Right cardiac atrium (tissue), 5 donors: ENCODE results near the gene PHYHD1. TPM values are rescaled to one million over a fixed set of nuclear protein-coding genes. Genes with fewer than 3 reads are reported as not detected.
A peak's percentile ranks its signal among the peaks of the same experiment; 100 is the strongest.

Experiments used
- ATAC-seq, 2 donors: fragments of 200-7000 bp; cut with Tn5 transposase; one replicate each; pipeline versions ENCODE4 v1.8.0 to v1.9.1; 2020; ENCODE audit warnings: moderate library complexity in 2 of 2, mild to moderate bottlenecking in 1 of 2
- DNase-seq, 3 donors: peaks; one replicate each; pipeline ENCODE4 v3.0.0-alpha.2; 2020
- H3K27ac ChIP-seq: one replicate; pipeline ENCODE4 v1.5.1; 2013; ENCODE audit warnings: mild to moderate bottlenecking, low read length, control low read depth, moderate library complexity
- H3K27me3 ChIP-seq: one replicate; pipeline ENCODE4 v1.6.1; 2013; ENCODE audit not compliant: control insufficient read depth, insufficient read depth
- H3K4me1 ChIP-seq: one replicate; pipeline ENCODE4 v1.6.1; 2013; ENCODE audit warnings: low read length; ENCODE audit not compliant: control insufficient read depth, insufficient read depth
- H3K4me3 ChIP-seq: one replicate; pipeline ENCODE4 v1.5.1; 2013; ENCODE audit warnings: low read length, control low read depth
- H3K9me3 ChIP-seq: one replicate; pipeline ENCODE4 v1.6.1; 2013; ENCODE audit warnings: low read length; ENCODE audit not compliant: control insufficient read depth
- WGBS: extraction: QIAGEN DNeasy Blood & Tissue Kit; methylation state at CpG from one replicate; pipeline ENCODE4 v1.1.7; 2013; 5-methylcytosine and 5-hydroxymethylcytosine counted together
- intact Hi-C, 4 donors: fragments of 100-400 bp; cut with DNase I; formaldehyde crosslinking; loops; one replicate each; pipeline versions ENCODE4 v1.11.0 to v1.14.0; 2022 to 2023
- polyA plus RNA-seq: library from polyadenylated mRNA; stranded (reverse); fragments of 200-250 nt; gene quantifications from one replicate; pipeline ENCODE4 v1.2.3, GENCODE V29; 2013
- total RNA-seq, 4 donors: library from RNA; stranded (reverse); fragmentation: NEBNext Ultra II Directional; extraction: Animal tissue kit (Norgen Biotek cat#: 25700); gene quantifications; one replicate each; pipeline ENCODE4 v1.2.1, GENCODE V29; 2021
- donor health status: healthy with polysubstance abuse.
- donor health status: DM: no; HTN: yes; CAD: no.
- donor health status: DM: no; HTN: no; CAD: no.
- donor health status: DM: no; HTN: yes; CAD: no; lungs with severe emphysema.
- donor health status: DM: yes; HTN: yes; CAD: no.

Gene PHYHD1
- total and polyA plus RNA-seq, 5 donors: 30.4 to 64.4 (median 38.8) TPM

DNA sequence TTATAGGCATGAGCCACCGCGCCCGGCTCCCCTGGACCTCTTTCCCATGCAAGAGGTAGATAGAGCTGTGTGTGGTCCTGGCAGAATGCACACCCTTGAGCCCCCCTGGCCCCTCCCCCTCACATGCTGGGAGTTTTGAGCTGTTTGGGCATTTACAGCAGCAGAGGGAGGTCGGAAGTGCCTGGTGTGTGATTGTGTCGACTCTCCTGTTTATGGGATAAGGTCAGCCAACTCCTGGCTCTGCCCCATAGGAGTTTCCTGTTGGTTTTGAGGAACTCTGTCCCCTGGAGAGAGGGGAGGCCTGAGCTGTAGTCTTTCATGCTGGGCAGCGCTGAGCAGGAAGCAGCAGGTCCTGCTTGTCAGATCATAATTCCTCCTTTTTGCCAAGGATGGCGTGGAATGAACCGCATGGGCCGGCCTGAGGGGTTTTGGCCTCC lies 32.9 kb upstream of the PHYHD1 start:
- no peaks in the 10 kb centered on the region for H3K27me3 ChIP-seq
- ATAC-seq (peak in 1 of 2 donors; percentile 16), DNase-seq (peak in 1 of 3 donors; percentile 61)
- intact Hi-C loops: no loop called here
- H3K4me3 ChIP-seq: no peak overlapping the region
- H3K27ac ChIP-seq: peak overlapping the region; percentile 33
- 43% methylated on average over 9 of the region's 9 CpGs for WGBS
- peaks cover 27% of the 10 kb centered on the region for H3K4me1 ChIP-seq
- no peaks in the 10 kb centered on the region for H3K9me3 ChIP-seq

DNA sequence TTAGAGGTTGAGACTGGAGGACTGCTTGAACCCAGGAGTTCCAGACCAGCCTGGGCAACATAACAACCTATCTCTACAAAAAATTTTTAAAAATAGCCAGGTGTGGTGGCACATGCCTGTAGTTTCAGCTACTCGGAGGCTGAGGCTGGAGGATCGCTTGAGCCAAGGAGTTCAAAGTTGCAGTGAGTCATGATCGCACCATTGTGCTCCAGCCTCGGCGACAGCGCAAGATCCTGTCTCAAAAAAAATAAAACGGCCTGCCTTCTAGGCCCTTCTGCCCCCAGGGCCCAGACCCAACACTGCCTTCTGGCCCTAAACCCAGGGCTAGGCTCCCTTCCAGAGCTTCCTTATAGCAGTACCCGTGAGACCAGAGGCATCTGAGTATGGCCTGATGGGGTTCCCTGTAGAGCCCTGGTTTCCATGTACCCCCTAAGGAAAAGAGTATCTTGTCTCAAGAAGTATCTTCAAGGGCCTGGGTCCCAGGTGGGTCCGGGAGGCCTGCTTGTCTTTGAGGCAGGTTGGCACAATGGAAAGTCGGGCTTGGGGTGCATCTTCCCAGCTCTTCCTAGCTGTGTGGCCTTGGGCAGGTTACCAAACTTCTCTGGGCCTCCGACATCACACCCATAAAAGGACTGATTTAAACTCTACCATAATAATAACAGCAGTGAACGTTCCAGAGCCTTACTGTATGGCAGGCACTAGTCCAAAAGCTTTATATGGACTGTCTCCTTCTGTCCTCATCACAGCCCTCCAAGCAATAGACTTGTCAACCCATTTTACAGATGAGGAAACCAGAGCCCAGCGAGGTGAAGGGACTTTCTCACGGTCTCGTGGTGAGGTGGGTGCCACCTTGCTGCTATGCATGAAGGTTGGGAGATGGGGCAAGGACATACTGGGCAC lies 29.2 kb upstream of the PHYHD1 start:
- H3K4me1 ChIP-seq: peaks cover 20% of the 10 kb centered on the region
- H3K9me3 ChIP-seq: no peaks in the 10 kb centered on the region
- H3K27me3 ChIP-seq: no peaks in the 10 kb centered on the region
- intact Hi-C loops: no loop called here
- ATAC-seq (no peak), DNase-seq (no peak)
- 70% methylated on average over 15 of the region's 15 CpGs for WGBS
- peak overlapping the region; percentile 19 for H3K27ac ChIP-seq
- H3K4me3 ChIP-seq: no peak overlapping the region

DNA sequence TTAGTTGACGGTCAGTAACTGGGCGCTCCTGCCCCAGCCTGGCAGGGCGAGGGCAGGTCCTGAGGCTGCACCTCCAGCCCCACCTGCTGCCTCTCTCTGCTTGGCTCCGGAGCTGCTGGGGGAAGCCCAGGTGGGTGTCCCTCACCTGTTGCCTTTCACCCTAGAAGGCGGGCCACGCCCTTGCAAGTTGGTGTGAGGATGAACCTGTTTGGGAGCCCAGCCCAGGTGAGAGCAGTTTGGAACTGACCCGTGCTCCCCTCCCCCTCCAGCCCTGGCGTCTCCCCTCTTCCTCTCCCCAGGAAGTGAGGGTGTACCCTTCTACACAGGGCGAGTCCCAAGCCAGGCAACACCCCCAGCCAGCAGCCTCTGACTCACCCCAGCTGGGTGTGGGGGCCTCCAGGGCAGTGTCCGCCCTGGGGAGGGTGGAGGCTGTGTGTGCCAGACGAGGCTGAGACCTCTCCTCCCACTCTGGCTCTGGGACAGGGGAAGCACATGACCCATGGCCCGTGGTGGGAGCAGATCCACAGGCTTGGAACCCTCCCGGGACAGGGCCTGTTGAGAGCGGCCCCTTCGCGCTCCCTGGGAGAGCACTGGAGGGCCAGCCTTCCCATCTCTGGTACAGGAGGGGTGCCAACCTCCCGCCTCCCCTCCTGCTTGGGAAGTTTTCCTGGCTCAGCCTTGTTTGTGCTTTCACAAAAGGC lies 28.4 kb upstream of the PHYHD1 start:
- DNase-seq: peak; percentile 95 to 97 (median 96)
- H3K4me1 ChIP-seq: peaks cover 20% of the 10 kb centered on the region
- peak overlapping the region; percentile 33 for H3K27ac ChIP-seq
- no peak overlapping the region for H3K4me3 ChIP-seq
- H3K27me3 ChIP-seq: no peaks in the 10 kb centered on the region
- ATAC-seq: peak; percentile 97 to 98
- no peaks in the 10 kb centered on the region for H3K9me3 ChIP-seq
- 39% methylated on average over 17 of the region's 17 CpGs for WGBS
- intact Hi-C loops: no loop called here

- WGBS: 82% methylated on average over 8 of the region's 8 CpGs
- no peak for DNase-seq
- Histone ChIP-seq H3K9me3 (no peaks in the 10 kb centered on the region), H3K4me3 (no peak overlapping the region), H3K27me3 (no peaks in the 10 kb centered on the region), H3K4me1 (peaks cover 15% of the 10 kb centered on the region), H3K27ac (peak overlapping the region; percentile 33)
- no peak for ATAC-seq
- intact Hi-C loops: no loop called here
These were observed 27.4 kb upstream of the PHYHD1 start for GRCh38 chr9:128893354-128893753.

DNA sequence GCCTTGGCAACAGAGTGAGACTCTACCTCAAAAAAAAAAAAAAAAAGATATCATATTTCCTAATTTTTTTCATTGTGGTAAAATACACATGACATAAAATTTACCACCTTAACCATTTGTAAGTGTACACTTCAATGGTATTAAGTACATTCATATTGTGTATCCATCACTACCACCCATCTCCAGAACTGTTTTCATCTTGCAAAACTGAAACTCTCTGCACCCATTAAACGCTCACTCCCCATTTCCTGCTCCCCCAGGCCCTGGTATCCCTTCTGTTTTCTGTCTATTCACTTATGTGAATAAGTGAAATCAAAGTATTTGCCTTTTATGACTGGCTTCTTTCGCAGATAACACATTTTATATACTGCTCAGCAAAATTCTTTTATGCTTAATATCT lies 26.0 kb upstream of the PHYHD1 start:
- ATAC-seq: no peak
- Histone ChIP-seq H3K9me3 (no peaks in the 10 kb centered on the region), H3K4me3 (no peak overlapping the region), H3K27ac (no peak overlapping the region), H3K27me3 (no peaks in the 10 kb centered on the region), H3K4me1 (peaks cover 20% of the 10 kb centered on the region)
- 80% methylated on average over 2 of the region's 2 CpGs for WGBS
- intact Hi-C loops: loop anchor here in 1 of 4 donors (5.0 kb wide), 1 partner anchor 607 kb away; no protein-coding TSS in a partner anchor
- DNase-seq: no peak

DNA sequence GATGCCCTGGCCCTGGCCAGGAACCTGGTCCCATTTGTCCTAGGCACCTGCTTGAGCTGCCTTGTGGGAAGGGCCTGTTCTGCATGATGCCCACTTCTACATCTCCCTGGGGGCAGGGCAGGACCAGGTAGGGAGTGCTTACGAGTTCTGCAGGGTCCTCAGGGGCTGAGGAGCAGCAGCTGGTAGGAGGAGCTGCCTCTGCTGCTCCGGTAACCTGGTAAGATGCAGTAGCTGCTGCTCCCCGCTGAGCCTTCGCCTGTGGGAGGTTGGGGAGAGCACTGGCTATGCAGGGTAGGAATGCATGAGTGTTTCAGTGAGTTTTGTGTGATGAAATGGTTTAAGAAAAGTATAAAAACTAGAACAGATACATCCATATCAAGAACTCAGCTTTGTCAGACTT lies 25.2 kb upstream of the PHYHD1 start:
- ATAC-seq: no peak
- H3K9me3 ChIP-seq: no peaks in the 10 kb centered on the region
- no peaks in the 10 kb centered on the region for H3K27me3 ChIP-seq
- no peak overlapping the region for H3K27ac ChIP-seq
- intact Hi-C loops: loop anchor here in 1 of 4 donors (5.0 kb wide), 1 partner anchor 608 kb away; no protein-coding TSS in a partner anchor
- DNase-seq: peak in 1 of 3 donors; percentile 41
- H3K4me1 ChIP-seq: peaks cover 25% of the 10 kb centered on the region
- no peak overlapping the region for H3K4me3 ChIP-seq
- 63% methylated on average over 4 of the region's 4 CpGs for WGBS

- DNase-seq (no peak), ATAC-seq (no peak)
- no peaks in the 10 kb centered on the region for H3K27me3 ChIP-seq
- 80% methylated on average over 5 of the region's 5 CpGs for WGBS
- no peaks in the 10 kb centered on the region for H3K9me3 ChIP-seq
- peak overlapping the region; percentile 1 for H3K27ac ChIP-seq
- peaks cover 14% of the 10 kb centered on the region for H3K4me1 ChIP-seq
- intact Hi-C loops: loop anchor here in 1 of 4 donors (5.0 kb wide), 1 partner anchor 611 kb away; no protein-coding TSS in a partner anchor
- H3K4me3 ChIP-seq: no peak overlapping the region
These were observed 22.4 kb upstream of the PHYHD1 start for GRCh38 chr9:128898382-128898781.

DNA sequence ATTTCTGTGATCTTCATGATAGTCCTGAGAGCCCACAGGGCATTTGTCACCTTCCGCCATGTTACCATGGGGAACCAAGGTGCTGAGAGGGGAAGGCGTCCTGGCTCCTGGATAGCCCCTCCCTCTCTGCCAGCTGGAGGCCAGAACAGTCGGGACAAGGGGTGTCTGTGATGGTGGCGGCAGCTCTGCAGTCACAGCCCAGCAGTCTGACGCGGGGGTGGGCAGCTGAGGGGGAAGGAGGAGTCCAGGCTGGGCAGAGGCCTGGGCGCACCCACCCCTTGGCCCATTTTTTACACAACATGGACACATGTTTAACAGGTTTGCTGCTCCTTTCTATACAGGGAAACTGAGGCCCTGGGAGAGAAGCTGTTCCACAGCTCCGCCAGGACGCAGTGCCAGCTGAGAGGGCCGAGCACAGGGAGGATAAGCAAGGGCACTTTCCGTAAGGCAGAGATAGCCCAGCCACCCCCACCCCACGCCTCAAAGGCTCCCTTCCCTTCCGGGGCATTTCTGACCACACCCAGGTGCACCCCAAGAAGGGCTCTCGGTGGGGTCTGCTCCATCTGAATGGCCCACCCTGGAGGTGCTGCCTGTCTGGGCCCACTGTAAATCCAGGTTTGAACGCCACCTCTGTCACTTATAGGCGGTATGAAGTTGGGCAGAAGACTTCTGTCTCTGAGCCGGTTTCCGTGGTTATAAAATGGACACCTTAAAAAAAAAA lies 21.8 kb upstream of the PHYHD1 start:
- DNase-seq (peak in 1 of 3 donors; percentile 77), ATAC-seq (peak; percentile 47 to 68)
- Histone ChIP-seq H3K4me3 (no peak overlapping the region), H3K27ac (peak overlapping the region; percentile 16), H3K9me3 (no peaks in the 10 kb centered on the region), H3K27me3 (no peaks in the 10 kb centered on the region), H3K4me1 (peaks cover 14% of the 10 kb centered on the region)
- 68% methylated on average over 18 of the region's 18 CpGs for whole genome bisulfite sequencing
- intact Hi-C loops: loop anchor here in 1 of 4 donors (5.0 kb wide), 1 partner anchor 612 kb away; no protein-coding TSS in a partner anchor

DNA sequence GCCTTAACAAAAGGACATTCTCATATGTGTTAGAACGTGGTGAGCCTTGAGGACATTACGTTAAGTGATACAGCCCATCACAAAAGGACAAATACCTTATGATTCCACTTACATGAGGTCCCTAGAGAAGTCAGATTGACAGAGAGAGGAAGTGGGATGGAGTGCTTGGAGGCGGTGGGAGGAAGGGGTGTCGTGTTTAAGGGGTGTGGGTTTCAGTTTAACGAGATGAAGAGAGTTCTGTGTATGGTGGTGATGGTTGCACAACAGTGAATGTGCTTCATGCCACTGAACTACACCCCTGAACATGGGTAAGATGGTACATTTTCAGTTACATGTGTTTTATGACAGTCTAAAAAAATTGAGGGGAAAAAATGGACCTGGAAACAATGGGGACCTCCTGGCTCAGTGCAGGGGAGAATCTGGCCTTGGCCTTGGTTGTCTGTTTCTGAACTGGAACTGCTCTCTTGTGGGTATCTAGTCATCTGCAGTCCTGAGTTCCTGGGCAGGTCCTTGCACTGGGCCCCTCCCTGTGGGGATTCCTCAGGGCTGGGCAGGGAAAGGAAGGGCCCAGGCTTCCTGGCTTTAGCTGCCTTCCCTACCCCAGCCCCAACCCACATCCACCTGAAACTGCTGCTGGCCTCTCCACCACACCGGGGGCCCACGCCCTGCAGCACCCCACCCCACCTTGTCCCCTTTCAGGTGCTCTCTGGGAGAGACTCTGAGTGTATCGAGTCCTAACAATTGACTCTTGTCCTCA lies 21.0 kb upstream of the PHYHD1 start:
- Histone ChIP-seq H3K27ac (peak overlapping the region; percentile 25), H3K4me1 (peaks cover 14% of the 10 kb centered on the region), H3K4me3 (no peak overlapping the region), H3K27me3 (no peaks in the 10 kb centered on the region), H3K9me3 (no peaks in the 10 kb centered on the region)
- peak in 1 of 3 donors; percentile 47 for DNase-seq
- ATAC-seq: peak; percentile 20 to 63
- WGBS: 52% methylated on average over 8 of the region's 8 CpGs
- intact Hi-C loops: loop anchor here in 1 of 4 donors (5.0 kb wide), 1 partner anchor 612 kb away; no protein-coding TSS in a partner anchor

DNA sequence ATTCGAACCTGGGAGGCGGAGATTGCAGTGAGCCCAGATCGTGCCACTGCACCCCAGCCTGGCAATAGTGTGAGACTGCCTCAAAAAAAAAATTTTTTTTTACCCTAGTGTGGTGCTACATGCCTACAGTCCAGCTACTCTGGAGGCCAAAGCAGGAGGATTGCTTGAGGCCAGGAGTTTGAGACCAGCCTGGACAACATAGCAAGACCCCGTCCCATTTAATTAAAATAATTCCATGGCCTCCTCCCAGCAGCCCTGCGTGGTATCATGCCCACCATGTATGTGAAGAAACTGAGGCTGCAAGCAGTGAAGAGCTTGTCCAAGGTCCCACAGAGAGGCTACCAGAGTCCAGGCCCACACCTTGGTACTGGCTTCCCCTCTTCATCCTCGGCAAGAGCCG lies 19.4 kb upstream of the PHYHD1 start:
- intact Hi-C loops: no loop called here
- peaks cover 14% of the 10 kb centered on the region for H3K4me1 ChIP-seq
- no peak overlapping the region for H3K4me3 ChIP-seq
- no peaks in the 10 kb centered on the region for H3K27me3 ChIP-seq
- DNase-seq (no peak), ATAC-seq (no peak)
- H3K9me3 ChIP-seq: no peaks in the 10 kb centered on the region
- no peak overlapping the region for H3K27ac ChIP-seq
- 86% methylated on average over 7 of the region's 7 CpGs for WGBS
